Thyroid gland (tissue), 4 donors: Measurements from ENCODE around the gene FBXO9. TPM values are rescaled to one million over a fixed set of nuclear protein-coding genes. Genes with fewer than 3 reads are reported as not detected.

Experiments used
- DNase-seq, 2 donors: peaks; one replicate each; pipeline ENCODE4 v3.0.0-alpha.2; 2019
- H3K27ac ChIP-seq, 3 donors: fragments of 200-600 bp; sonication (generic); 1 replicate in 2 of 3; 2 replicates in 1 of 3; pipeline ENCODE4 v1.5.1; 2016 to 2019; ENCODE audit warnings: mild to moderate bottlenecking in 1 of 3, moderate library complexity in 1 of 3
- H3K27me3 ChIP-seq: fragments of 200-600 bp; sonication (generic); one replicate; pipeline ENCODE4 v1.5.1; 2019
- H3K36me3 ChIP-seq, 2 donors: fragments of 200-600 bp; sonication (generic); one replicate each; pipeline ENCODE4 v1.5.1; 2016 to 2019
- H3K4me1 ChIP-seq, 2 donors: fragments of 200-600 bp; sonication (generic); one replicate each; pipeline ENCODE4 v1.5.1; 2017 to 2019
- H3K4me3 ChIP-seq, 3 donors: fragments of 200-600 bp; sonication (generic); replicated peaks in 1 of 3; 1 replicate in 2 of 3; 2 replicates in 1 of 3; pipeline ENCODE4 v1.5.1; 2016; ENCODE audit warnings: mild to moderate bottlenecking in 1 of 3
- H3K9me3 ChIP-seq: fragments of 200-600 bp; sonication (generic); one replicate; pipeline ENCODE4 v1.5.1; 2017
- CTCF ChIP-seq, 6 experiments: fragments of 200-600 bp in 3 of 6; fragments of 450-650 bp in 3 of 6; sonication (generic) in 3 of 6; IDR thresholded peaks; one replicate each; pipeline ENCODE4 v1.5.1; 2016 to 2019; ENCODE audit warnings: antibody characterized with exemption in 6 of 6, mild to moderate bottlenecking in 2 of 6, inconsistent platforms in 1 of 6, moderate library complexity in 1 of 6
- POLR2A ChIP-seq, 2 donors: fragments of 450-650 bp; IDR thresholded peaks; one replicate each; pipeline ENCODE4 v1.6.1; 2017; ENCODE audit warnings: antibody characterized with exemption in 2 of 2, mild to moderate bottlenecking in 2 of 2, moderate library complexity in 1 of 2
- WGBS, 2 donors: methylation state at CpG; one replicate each; pipeline ENCODE4 v1.1.5; 2017; 5-methylcytosine and 5-hydroxymethylcytosine counted together
- intact Hi-C: fragments of 100-400 bp; cut with DNase I; formaldehyde crosslinking; loops from one replicate; pipeline ENCODE4 v1.15.1; 2023
- total RNA-seq, 4 donors: library from RNA; depleted of rRNA; stranded (reverse); fragments of >200 nt; gene quantifications; one replicate each; pipeline ENCODE4 v1.2.3, GENCODE V29; 2016

Gene FBXO9
- total RNA-seq, 4 donors from 2014 or later: 62.1 to 77.4 (median 76.4) TPM

GRCh38 chr6:53107091-53107490, 41.9 kb downstream of the FBXO9 start:
- Histone ChIP-seq H3K27ac (no peak overlapping the region), H3K27me3 (no peaks in the 10 kb centered on the region), H3K36me3 (peaks cover 2 to 7% of the 10 kb centered on the region in 2 donors), H3K4me3 (no peak overlapping the region), H3K4me1 (peaks cover 4 to 11% of the 10 kb centered on the region in 2 donors), H3K9me3 (no peaks in the 10 kb centered on the region)
- intact Hi-C loops: no loop called here
- DNase-seq: peak; percentile 19 to 34
- TF ChIP-seq CTCF (IDR thresholded peaks at IDR 0.05): no peak
- no peak for TF ChIP-seq POLR2A (IDR thresholded peaks at IDR 0.05)
- 68 to 74% methylated on average over 4 of the region's 4 CpGs for WGBS, 2 donors

GRCh38 chr6:53109612-53110011, 44.4 kb downstream of the FBXO9 start:
- H3K4me3 ChIP-seq: no peak overlapping the region
- no peak for DNase-seq
- TF ChIP-seq CTCF (IDR thresholded peaks at IDR 0.05): no peak
- no peak for TF ChIP-seq POLR2A (IDR thresholded peaks at IDR 0.05)
- WGBS, 2 donors: 88 to 92% methylated on average over 1 to 2 of the region's 2 CpGs
- intact Hi-C loops: no loop called here
- no peaks in the 10 kb centered on the region for H3K9me3 ChIP-seq
- no peaks in the 10 kb centered on the region for H3K36me3 ChIP-seq
- H3K27ac ChIP-seq: no peak overlapping the region
- no peaks in the 10 kb centered on the region for H3K27me3 ChIP-seq
- peaks cover 7 to 20% of the 10 kb centered on the region in 2 donors for H3K4me1 ChIP-seq

DNA sequence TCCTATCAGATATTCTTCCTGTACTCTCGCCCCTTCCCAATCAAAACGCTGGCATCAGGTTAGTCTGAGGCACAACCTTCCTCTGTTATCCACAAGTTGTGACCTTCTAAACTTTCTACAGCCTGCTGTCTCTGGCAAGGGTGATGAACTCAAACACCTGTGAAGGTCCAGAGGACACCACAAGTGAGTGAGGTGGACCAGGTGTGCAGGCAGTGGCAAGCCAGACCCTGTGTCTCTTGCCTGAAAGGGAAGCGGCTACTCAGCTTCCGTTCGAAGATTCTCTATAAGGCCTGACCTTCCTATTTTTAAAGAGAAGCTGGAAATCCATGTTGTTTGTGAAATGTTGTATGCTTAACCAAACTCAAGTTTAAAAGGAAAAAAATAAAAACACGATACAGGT, 46.7 kb downstream of the FBXO9 start:
- Histone ChIP-seq H3K9me3 (no peaks in the 10 kb centered on the region), H3K4me1 (peaks cover 7 to 17% of the 10 kb centered on the region in 2 donors), H3K27ac (no peak overlapping the region), H3K4me3 (no peak overlapping the region), H3K36me3 (no peaks in the 10 kb centered on the region), H3K27me3 (no peaks in the 10 kb centered on the region)
- TF ChIP-seq POLR2A (IDR thresholded peaks at IDR 0.05): no peak
- no peak for TF ChIP-seq CTCF (IDR thresholded peaks at IDR 0.05)
- 80 to 82% methylated on average over 6 of the region's 6 CpGs for WGBS, 2 donors
- intact Hi-C loops: no loop called here
- no peak for DNase-seq

GRCh38 chr6:53112404-53112803, 47.2 kb downstream of the FBXO9 start:
- no peaks in the 10 kb centered on the region for H3K9me3 ChIP-seq
- TF ChIP-seq POLR2A (IDR thresholded peaks at IDR 0.05): no peak
- no peak for TF ChIP-seq CTCF (IDR thresholded peaks at IDR 0.05)
- peak overlapping the region in 1 of 3 donors; percentile 29 for H3K27ac ChIP-seq
- DNase-seq: peak; percentile 51 to 55
- no peak overlapping the region for H3K4me3 ChIP-seq
- intact Hi-C loops: no loop called here
- peaks cover 7 to 15% of the 10 kb centered on the region in 2 donors for H3K4me1 ChIP-seq
- no peaks in the 10 kb centered on the region for H3K27me3 ChIP-seq
- H3K36me3 ChIP-seq: no peaks in the 10 kb centered on the region

- DNase-seq: no peak
- peaks cover 7 to 15% of the 10 kb centered on the region in 2 donors for H3K4me1 ChIP-seq
- H3K36me3 ChIP-seq: no peaks in the 10 kb centered on the region
- H3K9me3 ChIP-seq: no peaks in the 10 kb centered on the region
- intact Hi-C loops: no loop called here
- 11 to 63% methylated on average over 1 of the region's 1 CpG for WGBS, 2 donors
- H3K27me3 ChIP-seq: no peaks in the 10 kb centered on the region
- no peak for TF ChIP-seq CTCF (IDR thresholded peaks at IDR 0.05)
- no peak for TF ChIP-seq POLR2A (IDR thresholded peaks at IDR 0.05)
- peak overlapping the region in 1 of 3 donors; percentile 29 for H3K27ac ChIP-seq
- no peak overlapping the region for H3K4me3 ChIP-seq
Observed at GRCh38 chr6:53112871-53113270, 47.7 kb downstream of the FBXO9 start.
